GM12891 (cell line): ENCODE data around the gene FILIP1.

Source experiments
- POLR2A ChIP-seq: IDR thresholded peaks from 2 replicates; pipeline ENCODE4 v1.6.1; 2011; ENCODE audit warnings: low read depth, low read length, control low read depth
- POLR2AphosphoS5 ChIP-seq: IDR thresholded peaks from 2 replicates; pipeline ENCODE4 v1.6.1; 2011; ENCODE audit warnings: low read depth, low read length, control low read depth
- TAF1 ChIP-seq: IDR thresholded peaks from 2 replicates; pipeline ENCODE4 v1.6.1; 2011; ENCODE audit warnings: low read depth, low read length, control low read depth

DNA sequence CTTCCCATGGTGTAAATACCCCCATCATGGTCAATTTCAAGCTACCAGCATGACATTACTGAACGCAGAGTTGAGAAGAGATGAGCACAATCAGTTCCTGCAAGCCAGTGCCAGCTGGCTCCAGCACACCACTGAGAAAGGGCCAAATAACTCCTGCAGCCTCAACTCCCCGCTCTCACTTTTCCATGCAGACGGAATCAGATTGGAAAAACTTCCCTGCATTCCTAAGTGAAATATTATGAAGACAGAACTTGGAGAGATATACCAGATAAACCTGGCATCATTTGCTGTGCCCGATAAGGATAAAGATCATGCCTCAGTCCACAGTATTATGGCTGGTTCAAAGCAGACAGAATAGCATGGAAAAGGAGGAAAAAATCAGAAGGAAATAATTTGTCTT is 56.7 kb downstream of the FILIP1 start:
- no peak for TF ChIP-seq POLR2A
- no peak for TF ChIP-seq POLR2AphosphoS5
- no peak for TF ChIP-seq TAF1
